NCI-H2029 treated with DMSO at 0.1 percent for 48 hours (cell line): ENCODE measurements around the gene CARMIL1.

Experiments
- DNase-seq: peaks from one replicate; lab custom pipeline; 2025; lab: John Stamatoyannopoulos, UW

Gene CARMIL1

GRCh38 chr6:25619217-25619616 lies 340.0 kb downstream of the CARMIL1 start:
- DNase-seq: no peak

- no peak for DNase-seq
Measured at GRCh38 chr6:25620391-25620790, 341.2 kb downstream of the CARMIL1 start.

GRCh38 chr6:25623065-25623464 lies 343.9 kb downstream of the CARMIL1 start:
- DNase-seq: peak; percentile 7

- DNase-seq: peak; percentile 14
Measured at GRCh38 chr6:25623879-25624278, 344.7 kb downstream of the CARMIL1 start.

- DNase-seq: peak; percentile 27
Measured at GRCh38 chr6:25627001-25627400, 347.8 kb downstream of the CARMIL1 start.

DNA sequence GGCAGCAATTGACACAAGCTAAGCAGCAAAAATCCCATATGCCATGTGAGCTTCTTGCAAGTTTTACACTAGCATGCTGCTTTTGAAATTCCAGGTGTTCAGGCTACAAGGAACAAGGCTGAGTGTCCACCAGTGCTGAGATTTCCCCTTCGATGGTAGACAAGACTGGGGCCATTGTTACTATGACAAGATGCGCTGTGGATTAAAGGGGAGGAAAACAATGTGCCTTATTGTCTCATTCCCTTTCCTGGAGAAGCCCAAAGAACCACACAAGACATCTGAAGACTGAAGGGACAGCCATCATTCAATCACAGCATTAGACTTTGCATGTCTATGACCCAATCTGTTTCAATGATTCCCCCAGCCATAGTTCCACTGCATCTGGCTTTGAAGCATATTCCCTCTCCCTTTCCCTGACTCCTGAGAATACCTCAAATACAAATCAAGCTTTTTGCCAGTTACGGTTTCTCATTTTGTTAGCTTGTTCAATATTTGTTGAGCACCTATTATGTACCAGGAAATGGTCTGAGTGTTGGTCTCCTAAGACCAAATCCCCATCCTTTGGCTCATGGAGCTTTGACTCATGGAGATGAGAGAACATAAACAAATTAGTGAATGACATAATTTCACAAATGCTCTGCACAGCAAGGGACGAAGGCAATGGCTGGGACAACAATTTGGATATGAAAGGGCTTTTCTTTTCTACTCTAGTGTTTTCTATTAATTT lies 349.5 kb downstream of the CARMIL1 start:
- DNase-seq: peak; percentile 60

DNA sequence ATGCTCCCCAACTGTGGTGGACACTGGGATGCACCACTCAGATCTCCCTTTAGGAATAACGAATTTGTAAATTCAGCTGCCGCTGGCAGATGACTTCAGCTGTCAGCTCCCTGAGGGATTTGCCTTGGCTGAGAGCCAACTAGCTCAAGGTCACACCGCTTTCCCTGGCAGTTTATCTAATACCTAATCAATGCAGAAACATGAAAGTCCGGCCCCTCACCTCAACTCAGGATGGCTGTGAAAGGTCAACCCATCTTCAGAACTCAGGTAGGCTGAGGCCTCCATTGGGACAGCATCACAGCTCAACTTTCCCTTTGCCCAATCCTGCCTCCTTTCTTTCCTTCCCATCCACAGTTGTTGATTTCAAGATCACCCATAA lies 350.0 kb downstream of the CARMIL1 start:
- no peak for DNase-seq

GRCh38 chr6:25630508-25631278 lies 351.5 kb downstream of the CARMIL1 start:
- no peak for DNase-seq

DNA sequence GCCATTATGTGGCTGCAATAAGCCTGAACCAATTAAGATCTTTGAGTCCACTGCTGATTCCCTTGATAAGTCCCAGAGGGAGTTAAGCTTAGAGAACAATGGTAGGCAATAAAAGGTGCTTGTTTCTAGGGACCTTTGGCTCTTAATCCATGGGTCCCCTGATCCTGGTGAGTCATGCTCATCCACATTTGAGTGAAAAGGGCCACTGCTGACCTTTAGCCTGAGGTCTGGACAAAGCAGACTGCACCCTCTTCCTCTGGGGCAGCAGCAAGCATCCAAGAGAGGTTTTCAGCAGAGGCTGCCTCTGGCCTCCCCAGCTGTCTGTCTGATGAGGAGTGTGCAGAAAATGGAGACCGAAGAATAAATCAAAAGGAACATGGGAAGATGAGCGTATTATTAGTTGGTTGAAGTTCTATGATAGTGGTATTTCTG lies 356.7 kb downstream of the CARMIL1 start:
- DNase-seq: no peak

GRCh38 chr6:25637211-25637610 lies 358.0 kb downstream of the CARMIL1 start:
- DNase-seq: no peak

- peak; percentile 48 for DNase-seq
Measured at GRCh38 chr6:25637960-25638434, 358.8 kb downstream of the CARMIL1 start.

DNA sequence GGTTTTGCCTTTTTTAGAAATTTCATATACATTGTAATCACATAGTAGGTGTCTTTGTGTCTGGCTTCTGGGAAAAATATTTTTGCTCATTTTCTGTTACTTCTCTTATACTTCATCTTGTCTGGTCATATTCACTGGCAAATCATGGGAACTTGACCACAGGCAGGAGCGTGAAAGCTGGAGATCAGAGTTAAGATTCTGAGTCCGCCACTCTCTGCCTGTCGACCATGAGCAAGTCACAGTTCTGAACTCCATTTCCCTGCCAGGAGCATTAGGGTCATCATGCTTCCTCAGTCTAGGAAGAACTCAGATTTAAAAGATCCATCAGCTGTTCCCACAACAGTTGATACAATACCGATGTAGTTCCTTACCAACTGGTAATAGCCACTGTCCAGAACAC lies 360.5 kb downstream of the CARMIL1 start:
- no peak for DNase-seq

GRCh38 chr6:25640446-25640845 lies 361.3 kb downstream of the CARMIL1 start:
- no peak for DNase-seq

DNA sequence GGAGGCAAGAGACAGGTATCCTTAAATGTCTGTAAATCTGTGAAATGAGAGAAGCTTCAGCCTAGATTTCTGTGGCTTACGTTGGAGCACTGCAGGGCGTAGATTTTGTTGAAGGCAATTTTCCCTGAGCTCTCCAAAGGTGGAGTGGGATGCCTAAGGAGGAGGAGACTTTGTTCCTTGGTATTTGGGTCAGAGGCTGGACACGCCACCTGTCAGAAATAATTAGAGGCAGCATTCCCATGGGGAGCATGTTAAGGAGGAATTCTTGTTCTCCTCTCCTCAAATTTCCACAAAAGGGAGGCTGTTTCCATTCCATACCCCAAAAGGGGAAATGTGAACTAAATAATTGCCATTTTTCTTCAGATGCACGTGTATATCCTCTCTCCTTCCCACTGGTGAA lies 361.7 kb downstream of the CARMIL1 start:
- no peak for DNase-seq

- DNase-seq: no peak
Measured at GRCh38 chr6:25641377-25641776, 362.2 kb downstream of the CARMIL1 start.

- DNase-seq: no peak
Measured at GRCh38 chr6:25641940-25642666, 362.9 kb downstream of the CARMIL1 start.

- DNase-seq: no peak
Measured at GRCh38 chr6:25642667-25643328, 363.6 kb downstream of the CARMIL1 start.

DNA sequence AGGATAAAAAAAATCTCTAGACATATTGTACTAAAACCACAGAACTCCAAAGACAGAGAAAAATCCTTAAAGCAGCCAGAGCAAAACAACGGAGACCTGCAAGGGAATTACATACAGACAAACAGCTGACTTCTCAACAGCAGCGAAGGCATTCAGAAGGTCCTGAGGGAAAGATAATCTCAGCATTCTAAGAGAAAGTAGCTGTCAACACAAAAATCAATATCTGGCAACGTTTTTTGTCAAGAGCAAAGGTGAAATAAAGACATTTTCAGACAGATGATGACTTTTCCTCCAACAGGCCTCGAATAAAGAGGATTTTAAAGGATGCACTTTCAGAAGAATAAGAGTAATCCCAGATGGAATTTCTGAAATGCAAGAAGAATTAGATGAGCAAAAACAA lies 366.7 kb downstream of the CARMIL1 start:
- DNase-seq: no peak

DNA sequence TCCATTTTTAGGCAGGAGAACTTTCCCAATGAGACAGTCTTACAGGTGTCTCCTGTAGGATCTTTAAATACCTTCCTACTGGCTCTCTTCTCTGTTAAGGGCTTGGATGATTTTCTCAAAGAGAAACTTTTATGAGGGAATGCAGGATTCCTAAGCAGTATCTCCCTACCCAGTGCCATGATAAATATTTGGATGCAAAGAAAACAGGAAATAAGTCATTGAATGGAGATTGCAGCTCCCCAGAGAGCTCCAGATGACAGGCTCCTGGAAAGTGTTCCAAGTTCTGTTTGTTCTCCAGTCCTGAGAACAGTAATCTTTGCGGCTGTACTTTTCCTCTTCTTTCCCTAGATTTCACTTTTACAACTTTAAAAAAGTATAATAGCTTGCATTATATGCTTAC lies 370.4 kb downstream of the CARMIL1 start:
- no peak for DNase-seq

DNA sequence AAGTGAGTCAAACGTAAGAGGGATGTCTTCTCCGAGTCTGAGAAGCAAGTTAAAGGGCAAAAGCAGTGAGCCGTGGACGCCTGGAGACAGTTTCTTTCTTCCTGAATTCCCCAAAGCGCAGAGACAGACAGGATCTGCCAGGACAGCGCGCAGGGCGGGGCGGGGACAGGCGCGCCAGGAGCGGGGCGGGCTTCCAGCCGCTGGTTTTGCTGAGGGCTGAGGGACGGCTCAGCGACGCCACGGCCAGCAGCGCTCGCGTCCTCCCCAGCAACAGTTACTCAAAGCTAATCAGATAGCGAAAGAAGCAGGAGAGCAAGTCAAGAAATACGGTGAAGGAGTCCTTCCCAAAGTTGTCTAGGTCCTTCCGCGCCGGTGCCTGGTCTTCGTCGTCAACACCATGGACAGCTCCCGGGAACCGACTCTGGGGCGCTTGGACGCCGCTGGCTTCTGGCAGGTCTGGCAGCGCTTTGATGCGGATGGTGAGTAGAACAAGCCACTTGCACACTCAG lies 372.9 kb downstream of the CARMIL1 start, which contains the start of gene SCGN:
SCGN (plus strand) TSS at position 209 of the 509 bp plus-strand sequence; CDS start at position 398, 189 bp downstream.
- peak; percentile 38 for DNase-seq

DNA sequence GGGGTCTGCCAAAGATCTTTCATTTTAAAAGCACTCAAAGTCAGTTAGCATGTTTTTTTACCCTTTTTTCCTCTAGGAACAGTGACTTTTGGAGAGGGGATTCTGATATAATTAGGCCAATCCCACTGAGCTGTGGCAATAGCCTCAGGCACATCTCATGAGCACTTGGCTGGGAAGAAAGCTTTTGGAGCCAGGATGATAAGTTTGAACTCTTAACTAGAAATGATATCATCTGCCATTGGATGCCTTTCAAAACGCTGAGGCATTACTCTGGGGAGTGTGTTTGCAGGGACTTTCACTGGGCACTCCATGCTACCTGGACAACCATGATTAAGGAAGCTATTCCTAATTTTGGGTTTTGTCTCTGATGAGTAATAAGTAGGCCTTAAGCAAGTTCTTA lies 376.5 kb downstream of the CARMIL1 start:
- DNase-seq: no peak
